OCI-LY7 (cell line): ENCODE data around the gene GNAL. TPM values are rescaled to one million over a fixed set of nuclear protein-coding genes. Genes with fewer than 3 reads are reported as not detected.
"Not testable (repeated sequence)": the region's sequence is repeated elsewhere in the genome, so short reads cannot be mapped to it uniquely, and the experiment has no call there.

ENCODE experiments used
- BruUV-seq: library from RNA; stranded (reverse); fragments of 400-500 nt; replicated peaks from 2 replicates; lab custom pipeline; 2021; lab: Mats Ljungman, UMichigan
- CTCF ChIA-PET: fragments of 300-600 bp; sonication (Branson Sonifier 250); formaldehyde crosslinking; loops from one replicate; lab custom pipeline; 2022; ENCODE audit warnings: antibody characterized with exemption; ENCODE audit not compliant: unreplicated experiment; lab: Charles Lee
- POLR2A ChIA-PET: fragments of 300-600 bp; sonication (Branson Sonifier 250); formaldehyde crosslinking; loops from one replicate; lab custom pipeline; 2022; ENCODE audit warnings: antibody characterized with exemption; lab: Charles Lee
- DNase-seq: peaks from one replicate; pipeline ENCODE4 v3.0.0-alpha.2; 2015; ENCODE audit warnings: low spot score
- H2AFZ ChIP-seq: fragments of 200-600 bp; sonication (generic), shearing (Covaris generic); 2 replicates; pipeline ENCODE4 v1.6.1; 2014; ENCODE audit warnings: mild to moderate bottlenecking, antibody characterized with exemption, low read length, moderate library complexity
- H3K27ac ChIP-seq: fragments of 200-600 bp; sonication (generic); 2 replicates; pipeline ENCODE4 v1.5.1; 2014; ENCODE audit warnings: mixed run types, low read depth, mild to moderate bottlenecking, moderate library complexity, low read length, inconsistent platforms; ENCODE audit not compliant: poor library complexity, severe bottlenecking
- H3K36me3 ChIP-seq: fragments of 200-600 bp; sonication (generic); 2 replicates; pipeline ENCODE4 v1.6.1; 2014; ENCODE audit warnings: mild to moderate bottlenecking, antibody characterized with exemption, low read length, moderate library complexity, mixed read lengths; ENCODE audit not compliant: insufficient read depth
- H3K4me1 ChIP-seq: fragments of 200-600 bp; sonication (generic); 2 replicates; pipeline ENCODE4 v1.5.1; 2014; ENCODE audit warnings: mild to moderate bottlenecking, low read length; ENCODE audit not compliant: insufficient read depth, poor library complexity, severe bottlenecking
- H3K4me2 ChIP-seq: fragments of 200-600 bp; sonication (generic); 2 replicates; pipeline ENCODE4 v1.6.1; 2014; ENCODE audit warnings: mild to moderate bottlenecking, low read length
- H3K4me3 ChIP-seq: fragments of 200-600 bp; sonication (generic); 2 replicates; pipeline ENCODE4 v1.5.1; 2014; ENCODE audit warnings: mild to moderate bottlenecking, low read depth, low read length; ENCODE audit not compliant: poor library complexity, severe bottlenecking
- H3K79me2 ChIP-seq: fragments of 200-600 bp; sonication (generic); 2 replicates; pipeline ENCODE4 v1.6.1; 2016; ENCODE audit warnings: low read depth, mild to moderate bottlenecking, low read length, moderate library complexity, mixed read lengths; ENCODE audit not compliant: insufficient read depth
- H3K9me2 ChIP-seq: fragments of 200-600 bp; sonication (generic); 2 replicates; pipeline ENCODE4 v1.6.1; 2016; ENCODE audit warnings: mild to moderate bottlenecking, low read length, mixed read lengths; ENCODE audit not compliant: insufficient read depth
- H3K9me3 ChIP-seq: fragments of 200-600 bp; sonication (generic); 2 replicates; pipeline ENCODE4 v1.6.1; 2014; ENCODE audit warnings: mild to moderate bottlenecking, mixed run types, low read length, mixed read lengths
- H4K20me1 ChIP-seq: fragments of 200-600 bp; sonication (generic); 2 replicates; pipeline ENCODE4 v1.6.1; 2014; ENCODE audit warnings: mild to moderate bottlenecking, antibody characterized with exemption, low read length, moderate library complexity, mixed read lengths; ENCODE audit not compliant: insufficient read depth
- EZH2phosphoT487 ChIP-seq: fragments of 200-600 bp; sonication (generic); IDR thresholded peaks from 2 replicates; pipeline ENCODE4 v1.6.1; 2018; ENCODE audit warnings: low read depth, borderline replicate concordance, mild to moderate bottlenecking, mixed run types, antibody characterized with exemption, low read length, moderate library complexity, mixed read lengths
- intact Hi-C: fragments of 100-400 bp; cut with micrococcal nuclease; formaldehyde crosslinking; loops from one replicate; pipeline ENCODE4 v1.10.0; 2022; ENCODE audit not compliant: unreplicated experiment
- total RNA-seq, 2 experiments: library from RNA; depleted of rRNA in 1 of 2; stranded (reverse); fragments of >200 nt in 1 of 2; shearing (Covaris generic) in 1 of 2; gene quantifications; 2 replicates each; pipeline ENCODE4 v1.2.3, GENCODE V29; 2014 to 2022
- TF ChIP-seq, protein P1 (sequence below): fragments of 200-600 bp; sonication (generic); conservative IDR thresholded peaks from 2 replicates; pipeline ENCODE4 v1.5.1; 2014; ENCODE audit warnings: mild to moderate bottlenecking, antibody characterized with exemption, low read length, moderate library complexity, mixed read lengths

The GNAL gene
- total RNA-seq, 2 experiments from 2014 or later = 0.03 to 0.25 TPM

- H3K4me3 ChIP-seq = no peak overlapping the region
- no peak overlapping the region for H3K4me2 ChIP-seq
- intact Hi-C loops = no loop called here
- POLR2A ChIA-PET = interaction anchor here (0.6 to 1.6 kb wide), 2 partner anchors 10 to 258 kb away, joined by 3 read pairs; no protein-coding TSS in a partner anchor
- no peaks in the 10 kb centered on the region for H3K9me3 ChIP-seq
- no peaks in the 10 kb centered on the region for H3K79me2 ChIP-seq
- no peak for TF ChIP-seq EZH2phosphoT487
- TF ChIP-seq, protein P1, sequence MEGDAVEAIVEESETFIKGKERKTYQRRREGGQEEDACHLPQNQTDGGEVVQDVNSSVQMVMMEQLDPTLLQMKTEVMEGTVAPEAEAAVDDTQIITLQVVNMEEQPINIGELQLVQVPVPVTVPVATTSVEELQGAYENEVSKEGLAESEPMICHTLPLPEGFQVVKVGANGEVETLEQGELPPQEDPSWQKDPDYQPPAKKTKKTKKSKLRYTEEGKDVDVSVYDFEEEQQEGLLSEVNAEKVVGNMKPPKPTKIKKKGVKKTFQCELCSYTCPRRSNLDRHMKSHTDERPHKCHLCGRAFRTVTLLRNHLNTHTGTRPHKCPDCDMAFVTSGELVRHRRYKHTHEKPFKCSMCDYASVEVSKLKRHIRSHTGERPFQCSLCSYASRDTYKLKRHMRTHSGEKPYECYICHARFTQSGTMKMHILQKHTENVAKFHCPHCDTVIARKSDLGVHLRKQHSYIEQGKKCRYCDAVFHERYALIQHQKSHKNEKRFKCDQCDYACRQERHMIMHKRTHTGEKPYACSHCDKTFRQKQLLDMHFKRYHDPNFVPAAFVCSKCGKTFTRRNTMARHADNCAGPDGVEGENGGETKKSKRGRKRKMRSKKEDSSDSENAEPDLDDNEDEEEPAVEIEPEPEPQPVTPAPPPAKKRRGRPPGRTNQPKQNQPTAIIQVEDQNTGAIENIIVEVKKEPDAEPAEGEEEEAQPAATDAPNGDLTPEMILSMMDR = no peak
- no peak overlapping the region for H3K27ac ChIP-seq
- no TSS peak for BruUV-seq
- CTCF ChIA-PET = no interaction called here
- no peaks in the 10 kb centered on the region for H4K20me1 ChIP-seq
- H2AFZ ChIP-seq = no peak overlapping the region
- H3K9me2 ChIP-seq = no peaks in the 10 kb centered on the region
- no peaks in the 10 kb centered on the region for H3K36me3 ChIP-seq
- no peak for DNase-seq
- H3K4me1 ChIP-seq = no peaks in the 10 kb centered on the region
Measured at GRCh38 chr18:11678211-11678610, 10.9 kb upstream of the GNAL start.

DNA sequence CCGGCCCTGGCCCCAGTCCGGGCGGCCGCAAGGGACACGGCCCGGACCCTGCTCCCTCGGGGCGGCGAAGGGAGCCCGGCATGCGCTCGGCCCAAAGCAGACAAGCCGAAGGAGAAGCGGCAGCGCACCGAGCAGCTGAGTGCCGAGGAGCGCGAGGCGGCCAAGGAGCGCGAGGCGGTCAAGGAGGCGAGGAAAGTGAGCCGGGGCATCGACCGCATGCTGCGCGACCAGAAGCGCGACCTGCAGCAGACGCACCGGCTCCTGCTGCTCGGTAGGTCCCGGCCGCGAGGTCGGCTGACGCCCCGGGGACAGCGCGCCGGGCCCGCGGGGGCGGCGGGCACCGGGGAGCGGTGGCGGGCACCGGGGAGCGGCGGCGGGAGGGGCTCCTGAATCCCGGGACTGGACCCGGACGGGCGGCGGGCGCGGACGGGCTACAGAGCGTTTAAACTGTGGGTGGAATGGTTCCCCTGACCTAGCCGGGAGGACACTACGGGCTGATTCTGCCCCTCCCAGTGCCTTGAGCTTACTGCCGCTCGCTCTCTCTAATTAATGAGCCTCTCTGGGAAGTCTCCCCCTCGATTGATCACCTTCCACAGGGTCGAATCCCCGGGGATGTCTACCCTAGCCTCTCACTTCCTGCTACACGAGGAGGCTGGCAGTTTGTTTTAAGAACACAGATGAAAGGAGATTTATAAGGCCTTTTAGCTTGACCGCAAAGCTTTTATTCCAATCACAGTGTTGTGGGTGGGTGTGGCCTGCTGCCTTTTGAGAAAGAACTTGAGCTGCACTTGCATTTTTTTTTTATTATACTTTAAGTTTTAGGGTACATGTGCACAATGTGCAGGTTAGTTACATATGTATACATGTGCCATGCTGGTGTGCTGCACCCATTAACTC, 853 bp downstream of the GNAL start:
- TF ChIP-seq, protein P1 = no peak
- TF ChIP-seq EZH2phosphoT487 = no peak
- peaks cover 4% of the 10 kb centered on the region for H3K4me1 ChIP-seq
- no peaks in the 10 kb centered on the region for H3K79me2 ChIP-seq
- no peaks in the 10 kb centered on the region for H3K9me2 ChIP-seq
- DNase-seq = peak; percentile 16
- peak overlapping the region; percentile 42 for H3K4me3 ChIP-seq
- no TSS peak for BruUV-seq
- H3K4me2 ChIP-seq = peak overlapping the region; percentile 53
- POLR2A ChIA-PET = interaction anchor here (0.8 to 1.0 kb wide), 2 partner anchors 24 to 323 kb away, joined by 3 read pairs; no protein-coding TSS in a partner anchor
- no peaks in the 10 kb centered on the region for H4K20me1 ChIP-seq
- CTCF ChIA-PET = no interaction called here
- H3K9me3 ChIP-seq = no peaks in the 10 kb centered on the region
- H3K36me3 ChIP-seq = no peaks in the 10 kb centered on the region
- intact Hi-C loops = no loop called here
- no peak overlapping the region for H3K27ac ChIP-seq
- peak overlapping the region; percentile 36; the same call in 1 of the 2 replicates for H2AFZ ChIP-seq

- DNase-seq, intact Hi-C loops, H3K4me1 ChIP-seq, H3K9me2 ChIP-seq, H3K79me2 ChIP-seq, H3K9me3 ChIP-seq, H4K20me1 ChIP-seq, BruUV-seq, H2AFZ ChIP-seq, H3K27ac ChIP-seq, H3K36me3 ChIP-seq, H3K4me2 ChIP-seq, H3K4me3 ChIP-seq, CTCF ChIA-PET: not testable (repeated sequence)
- POLR2A ChIA-PET = interaction anchor here (0.8 to 1.0 kb wide), 2 partner anchors 25 to 322 kb away, joined by 3 read pairs; no protein-coding TSS in a partner anchor
Measured at GRCh38 chr18:11690660-11691059, 1.6 kb downstream of the GNAL start.
